ENCODE measurements around the gene KRTAP12-1. TPM values are rescaled to one million over a fixed set of nuclear protein-coding genes. Genes with fewer than 3 reads are reported as not detected.

Gene KRTAP12-1
- total RNA-seq, 1 donor from 2014 or later = not detected

- DNase-seq (ENCODE audit: extremely low spot score, unreplicated experiment) = no peak
- Mint-ChIP-seq H3K36me3 (ENCODE audit: unreplicated experiment) (no peaks in the 10 kb centered on the region), H3K27ac (ENCODE audit: unreplicated experiment) (no peak overlapping the region), H3K27me3 (ENCODE audit: unreplicated experiment) (peaks cover 33% of the 10 kb centered on the region), H3K4me1 (ENCODE audit: unreplicated experiment) (no peaks in the 10 kb centered on the region), H3K4me3 (ENCODE audit: unreplicated experiment) (no peak overlapping the region), H3K9me3 (ENCODE audit: unreplicated experiment) (peaks cover 11% of the 10 kb centered on the region)
- TF ChIP-seq CTCF (IDR thresholded peaks at IDR 0.05) = no peak
These were observed 23.4 kb downstream of the KRTAP12-1 start for GRCh38 chr21:44658541-44658910.

GRCh38 chr21:44657635-44658540, 24.1 kb downstream of the KRTAP12-1 start, which contains the start of gene KRTAP12-3:
Gene KRTAP12-3 (plus strand): TSS chr21:44657932. CDS start chr21:44657980, 48 bp downstream.
- TF ChIP-seq CTCF (IDR thresholded peaks at IDR 0.05) = no peak
- Mint-ChIP-seq H3K36me3 (ENCODE audit: unreplicated experiment) (no peaks in the 10 kb centered on the region), H3K4me3 (ENCODE audit: unreplicated experiment) (no peak within 1 kb of the TSS), H3K27me3 (ENCODE audit: unreplicated experiment) (peaks cover 27% of the 10 kb centered on the region), H3K4me1 (ENCODE audit: unreplicated experiment) (no peaks in the 10 kb centered on the region), H3K27ac (ENCODE audit: unreplicated experiment) (no peak within 1 kb of the TSS), H3K9me3 (ENCODE audit: unreplicated experiment) (peaks cover 11% of the 10 kb centered on the region)
- peak; percentile 75 for DNase-seq (ENCODE audit: extremely low spot score, unreplicated experiment)

- no peak overlapping the region for H3K27ac Mint-ChIP-seq (ENCODE audit: unreplicated experiment)
These were observed 25.1 kb downstream of the KRTAP12-1 start for GRCh38 chr21:44656868-44657267.

DNA sequence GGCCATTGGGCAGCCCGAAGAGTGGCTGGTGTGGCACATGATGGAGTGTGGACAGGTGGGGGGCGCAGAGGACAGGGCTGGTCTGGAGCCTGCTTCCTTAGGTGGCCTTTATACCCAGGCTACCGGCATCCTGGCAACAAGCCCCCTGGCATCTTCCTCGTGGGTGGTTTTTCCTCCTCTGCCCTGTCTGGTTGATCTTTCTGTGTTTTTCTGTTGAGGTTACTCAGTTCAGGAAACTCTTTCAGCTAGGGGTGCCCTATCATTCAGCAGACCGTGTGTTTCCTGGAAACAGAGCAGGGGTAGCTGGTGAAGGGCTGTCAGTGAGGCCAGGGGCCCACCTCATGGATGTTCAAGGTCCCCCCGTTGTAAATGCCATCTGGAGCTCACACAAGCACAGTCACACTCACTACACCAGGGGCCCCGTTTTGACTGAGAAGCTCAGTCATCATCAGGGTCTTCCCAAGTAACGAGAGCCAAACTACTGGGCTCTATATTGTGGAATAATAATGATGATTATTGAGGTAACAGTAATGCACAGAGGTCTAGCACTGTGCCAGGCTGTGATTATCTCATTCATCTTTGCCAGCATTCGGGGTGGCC, 27.3 kb downstream of the KRTAP12-1 start, which contains the start of gene KRTAP12-4:
Gene KRTAP12-4, minus strand, starts transcription at position 84 of the 600 bp plus-strand sequence. Its CDS starts 45 bp downstream, at position 39.
- Mint-ChIP-seq H3K9me3 (ENCODE audit: unreplicated experiment) (peaks cover 11% of the 10 kb centered on the region), H3K4me1 (ENCODE audit: unreplicated experiment) (no peaks in the 10 kb centered on the region), H3K27ac (ENCODE audit: unreplicated experiment) (no peak within 1 kb of the TSS), H3K36me3 (ENCODE audit: unreplicated experiment) (no peaks in the 10 kb centered on the region), H3K27me3 (ENCODE audit: unreplicated experiment) (peaks cover 8% of the 10 kb centered on the region), H3K4me3 (ENCODE audit: unreplicated experiment) (no peak within 1 kb of the TSS)
- peak; percentile 60 for DNase-seq (ENCODE audit: extremely low spot score, unreplicated experiment)
- no peak for TF ChIP-seq CTCF (IDR thresholded peaks at IDR 0.05)

More at GRCh38 chr21:44656868-44657267, 25.1 kb downstream of the KRTAP12-1 start:
- Mint-ChIP-seq H3K4me1 (ENCODE audit: unreplicated experiment) (no peaks in the 10 kb centered on the region), H3K9me3 (ENCODE audit: unreplicated experiment) (peaks cover 11% of the 10 kb centered on the region), H3K4me3 (ENCODE audit: unreplicated experiment) (no peak overlapping the region), H3K27me3 (ENCODE audit: unreplicated experiment) (peaks cover 21% of the 10 kb centered on the region), H3K36me3 (ENCODE audit: unreplicated experiment) (no peaks in the 10 kb centered on the region)
- TF ChIP-seq CTCF (IDR thresholded peaks at IDR 0.05) = no peak
- DNase-seq (ENCODE audit: extremely low spot score, unreplicated experiment) = no peak

All from osteocyte (in vitro differentiated cells).